Measurements from ENCODE around the gene SLC30A2. TPM values are rescaled to one million over a fixed set of nuclear protein-coding genes. Genes with fewer than 3 reads are reported as not detected.

The SLC30A2 gene
- polyA plus RNA-seq, 3 donors = not detected

DNA sequence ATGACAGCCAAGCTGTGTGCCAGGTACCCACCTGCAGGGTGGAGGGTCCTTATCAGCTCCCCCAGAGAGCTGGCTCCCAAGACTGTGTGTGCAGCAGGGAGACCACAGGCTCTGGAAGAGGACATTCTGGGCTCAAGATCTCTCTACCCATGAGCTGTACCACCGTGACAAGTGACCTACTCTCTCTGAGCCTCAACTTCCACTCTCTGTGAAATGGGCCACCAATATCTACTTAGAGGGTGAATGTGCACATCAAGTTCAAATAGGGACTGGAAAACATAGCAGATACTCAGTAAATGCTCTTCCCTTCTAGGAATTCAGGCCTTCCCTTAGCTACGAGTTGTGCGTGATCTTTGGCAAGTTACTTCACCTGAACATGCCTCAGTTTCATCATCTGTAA is 1.5 kb downstream of the SLC30A2 start:
- TF ChIP-seq, protein P1, sequence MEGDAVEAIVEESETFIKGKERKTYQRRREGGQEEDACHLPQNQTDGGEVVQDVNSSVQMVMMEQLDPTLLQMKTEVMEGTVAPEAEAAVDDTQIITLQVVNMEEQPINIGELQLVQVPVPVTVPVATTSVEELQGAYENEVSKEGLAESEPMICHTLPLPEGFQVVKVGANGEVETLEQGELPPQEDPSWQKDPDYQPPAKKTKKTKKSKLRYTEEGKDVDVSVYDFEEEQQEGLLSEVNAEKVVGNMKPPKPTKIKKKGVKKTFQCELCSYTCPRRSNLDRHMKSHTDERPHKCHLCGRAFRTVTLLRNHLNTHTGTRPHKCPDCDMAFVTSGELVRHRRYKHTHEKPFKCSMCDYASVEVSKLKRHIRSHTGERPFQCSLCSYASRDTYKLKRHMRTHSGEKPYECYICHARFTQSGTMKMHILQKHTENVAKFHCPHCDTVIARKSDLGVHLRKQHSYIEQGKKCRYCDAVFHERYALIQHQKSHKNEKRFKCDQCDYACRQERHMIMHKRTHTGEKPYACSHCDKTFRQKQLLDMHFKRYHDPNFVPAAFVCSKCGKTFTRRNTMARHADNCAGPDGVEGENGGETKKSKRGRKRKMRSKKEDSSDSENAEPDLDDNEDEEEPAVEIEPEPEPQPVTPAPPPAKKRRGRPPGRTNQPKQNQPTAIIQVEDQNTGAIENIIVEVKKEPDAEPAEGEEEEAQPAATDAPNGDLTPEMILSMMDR (IDR thresholded peaks at IDR 0.05) = no peak
- peaks cover 28 to 64% of the 10 kb centered on the region in 2 donors for H3K27me3 ChIP-seq (ENCODE audit: control insufficient read depth in 2 of 2, insufficient read depth in 2 of 2, low read length in 2 of 2)
- H3K4me3 ChIP-seq (replicated peaks in 1 of 3; ENCODE audit: low read depth in 2 of 3, low read length in 3 of 3) = no peak overlapping the region
- H3K36me3 ChIP-seq (replicated peaks in 1 of 2; ENCODE audit: control insufficient read depth in 1 of 2, insufficient read depth in 2 of 2, low read length in 2 of 2) = no peaks in the 10 kb centered on the region
- intact Hi-C loops (cut with micrococcal nuclease) = no loop called here
- no peak overlapping the region for H3K27ac ChIP-seq (ENCODE audit: low read depth in 1 of 2, low read length in 2 of 2)
- Mint-ChIP-seq H3K4me3 (peak overlapping the region in 1 of 2 donors; percentile 84), H3K36me3 (no peaks in the 10 kb centered on the region), H3K4me1 (peaks cover 2% of the 10 kb centered on the region), H3K9me3 (peaks cover 0 to 12% (median 1%) of the 10 kb centered on the region in 7 donors), H3K27me3 (ENCODE audit: low read depth in 3 of 3) (peaks cover 50 to 73% (median 61%) of the 10 kb centered on the region in 3 donors), H3K27ac (no peak overlapping the region)
- no peak overlapping the region for H3K9ac ChIP-seq (ENCODE audit: insufficient read depth, low read length, poor library complexity, severe bottlenecking)
- DNase-seq = no peak
- no peak overlapping the region for H3K4me2 ChIP-seq (replicated peaks; ENCODE audit: extremely low read depth, low read length, poor library complexity, severe bottlenecking)
- H2AFZ ChIP-seq (ENCODE audit: insufficient read depth, low read depth, low read length, poor library complexity, severe bottlenecking) = no peak overlapping the region
- H3K9me3 ChIP-seq (replicated peaks in 1 of 2; ENCODE audit: control insufficient read depth in 1 of 2, insufficient read depth in 1 of 2, low read length in 2 of 2) = peaks cover 0 to 24% of the 10 kb centered on the region in 2 donors
- no peaks in the 10 kb centered on the region for H3K79me2 ChIP-seq (ENCODE audit: insufficient read depth, low read length)
- H3K4me1 ChIP-seq (ENCODE audit: control insufficient read depth in 1 of 2, insufficient read depth in 2 of 2, low read length in 2 of 2) = peaks cover 0 to under 1% of the 10 kb centered on the region in 2 donors
- WGBS (ENCODE audit: insufficient coverage) = no CpG with 5 or more reads among the region's 3 CpGs
- H4K20me1 ChIP-seq (ENCODE audit: insufficient read depth, low read length) = no peaks in the 10 kb centered on the region

DNA sequence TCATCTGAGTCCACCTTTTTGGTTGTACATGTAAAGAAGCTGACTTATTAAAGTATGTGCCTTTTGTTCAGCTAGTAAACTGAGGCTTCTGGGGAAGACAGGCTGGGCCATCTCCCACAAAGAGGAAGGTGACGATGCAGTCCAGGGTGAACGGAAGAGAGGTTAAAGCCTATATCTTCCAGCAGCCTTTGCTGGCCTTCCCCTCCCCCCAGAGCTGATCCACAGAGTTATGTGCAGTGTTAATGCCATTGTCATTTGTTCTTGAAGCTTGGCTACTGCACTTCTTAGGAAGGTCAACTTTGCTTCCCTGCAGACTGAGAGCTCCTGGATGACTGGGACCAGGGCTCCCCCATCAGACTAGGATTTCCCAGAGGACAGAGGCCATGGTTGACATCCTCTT is 2.2 kb downstream of the SLC30A2 start:
- H3K4me3 ChIP-seq (replicated peaks in 1 of 3; ENCODE audit: low read depth in 2 of 3, low read length in 3 of 3) = no peak overlapping the region
- no peaks in the 10 kb centered on the region for H3K36me3 Mint-ChIP-seq
- no peak overlapping the region for H2AFZ ChIP-seq (ENCODE audit: insufficient read depth, low read depth, low read length, poor library complexity, severe bottlenecking)
- TF ChIP-seq, protein P1 (IDR thresholded peaks at IDR 0.05) = no peak
- no peak overlapping the region for H3K27ac Mint-ChIP-seq
- H3K4me2 ChIP-seq (replicated peaks; ENCODE audit: extremely low read depth, low read length, poor library complexity, severe bottlenecking) = no peak overlapping the region
- H3K27me3 ChIP-seq (ENCODE audit: control insufficient read depth in 2 of 2, insufficient read depth in 2 of 2, low read length in 2 of 2) = peaks cover 26 to 62% of the 10 kb centered on the region in 2 donors
- no peak overlapping the region for H3K27ac ChIP-seq (ENCODE audit: low read depth in 1 of 2, low read length in 2 of 2)
- no peaks in the 10 kb centered on the region for H3K4me1 ChIP-seq (ENCODE audit: control insufficient read depth in 1 of 2, insufficient read depth in 2 of 2, low read length in 2 of 2)
- H3K79me2 ChIP-seq (ENCODE audit: insufficient read depth, low read length) = no peaks in the 10 kb centered on the region
- no peak for DNase-seq
- WGBS (ENCODE audit: insufficient coverage) = no CpG with 5 or more reads among the region's 2 CpGs
- H3K9ac ChIP-seq (ENCODE audit: insufficient read depth, low read length, poor library complexity, severe bottlenecking) = no peak overlapping the region
- H4K20me1 ChIP-seq (ENCODE audit: insufficient read depth, low read length) = no peaks in the 10 kb centered on the region
- intact Hi-C loops (cut with micrococcal nuclease) = no loop called here
- H3K27me3 Mint-ChIP-seq (ENCODE audit: low read depth in 3 of 3) = peaks cover 49 to 67% (median 58%) of the 10 kb centered on the region in 3 donors
- H3K36me3 ChIP-seq (replicated peaks in 1 of 2; ENCODE audit: control insufficient read depth in 1 of 2, insufficient read depth in 2 of 2, low read length in 2 of 2) = no peaks in the 10 kb centered on the region
- H3K4me1 Mint-ChIP-seq = peaks cover 1% of the 10 kb centered on the region
- peaks cover 0 to 12% (median 0%) of the 10 kb centered on the region in 7 donors for H3K9me3 Mint-ChIP-seq
- peak overlapping the region in 1 of 2 donors; percentile 84 for H3K4me3 Mint-ChIP-seq
- H3K9me3 ChIP-seq (replicated peaks in 1 of 2; ENCODE audit: control insufficient read depth in 1 of 2, insufficient read depth in 1 of 2, low read length in 2 of 2) = peaks cover 0 to 24% of the 10 kb centered on the region in 2 donors

Measured in CD14-positive monocyte (primary cell).